NCI-H128 (cell line): ENCODE measurements around the gene PPFIA4.
"Not testable (repeated sequence)": the region's sequence is repeated elsewhere in the genome, so short reads cannot be mapped to it uniquely, and the experiment has no call there.

Experiments
- DNase-seq: peaks from one replicate; lab custom pipeline; 2025; ENCODE audit not compliant: unreplicated experiment; lab: John Stamatoyannopoulos, UW

The PPFIA4 gene

GRCh38 chr1:203017061-203017460 lies 9.2 kb upstream of the PPFIA4 start:
- DNase-seq = no peak

GRCh38 chr1:203017692-203018091 lies 8.6 kb upstream of the PPFIA4 start:
- DNase-seq = no peak

- DNase-seq = not testable (repeated sequence)
These were observed 3.4 kb upstream of the PPFIA4 start for GRCh38 chr1:203022855-203023254.

- no peak for DNase-seq
These were observed 633 bp upstream of the PPFIA4 start for GRCh38 chr1:203025686-203026030.

- DNase-seq = no peak
These were observed 674 bp downstream of the PPFIA4 start for GRCh38 chr1:203026666-203027663.

- no peak for DNase-seq
These were observed 1.9 kb downstream of the PPFIA4 start for GRCh38 chr1:203028067-203028783.

GRCh38 chr1:203028784-203029553 lies 2.7 kb downstream of the PPFIA4 start:
- DNase-seq = no peak

GRCh38 chr1:203031467-203031866 lies 5.2 kb downstream of the PPFIA4 start:
- no peak for DNase-seq

- no peak for DNase-seq
These were observed 7.0 kb downstream of the PPFIA4 start for GRCh38 chr1:203033287-203033686.

- no peak for DNase-seq
These were observed 7.6 kb downstream of the PPFIA4 start for GRCh38 chr1:203033917-203034316.

GRCh38 chr1:203034422-203035110 lies 8.3 kb downstream of the PPFIA4 start:
- DNase-seq = no peak

GRCh38 chr1:203035111-203036000 lies 9.1 kb downstream of the PPFIA4 start:
- DNase-seq = no peak

- no peak for DNase-seq
These were observed 9.8 kb downstream of the PPFIA4 start for GRCh38 chr1:203036135-203036534.

GRCh38 chr1:203036537-203036936 lies 10.2 kb downstream of the PPFIA4 start:
- DNase-seq = no peak

GRCh38 chr1:203037509-203038190 lies 11.4 kb downstream of the PPFIA4 start:
- no peak for DNase-seq

- DNase-seq = no peak
These were observed 12.0 kb downstream of the PPFIA4 start for GRCh38 chr1:203038217-203038741.

- peak; percentile 66 for DNase-seq
These were observed 12.8 kb downstream of the PPFIA4 start for GRCh38 chr1:203038891-203039608.
